Activated T-helper 9 cell treated with anti-CD3 and anti-CD28 coated beads, Interleukin-2, amount 50 U/mL, for 16 hours (primary cell): ENCODE results near the gene CARS1.

Experiments
- DNase-seq: peaks from one replicate; pipeline ENCODE4 v3.0.0-alpha.2; 2020; ENCODE audit warnings: low read depth

The CARS1 gene

GRCh38 chr11:3057069-3057963, at the start of gene CARS1:
Gene CARS1, minus strand, starts transcription at chr11:3057423. Its CDS starts 56 bp downstream, at chr11:3057367.
- peak; percentile 94 for DNase-seq

GRCh38 chr11:3105791-3106735, 48.8 kb upstream of the CARS1 start:
- no peak for DNase-seq

GRCh38 chr11:3104961-3105790, 48.0 kb upstream of the CARS1 start:
- no peak for DNase-seq

GRCh38 chr11:3104051-3104714, 47.0 kb upstream of the CARS1 start:
- DNase-seq, result no peak

GRCh38 chr11:3103076-3103475, 45.9 kb upstream of the CARS1 start:
- no peak for DNase-seq

GRCh38 chr11:3102641-3102921, 45.4 kb upstream of the CARS1 start:
- DNase-seq, result no peak

- no peak for DNase-seq
These were observed 44.9 kb upstream of the CARS1 start for GRCh38 chr11:3101921-3102640.

- DNase-seq, result no peak
These were observed 42.0 kb upstream of the CARS1 start for GRCh38 chr11:3099178-3099577.

- no peak for DNase-seq
These were observed 39.8 kb upstream of the CARS1 start for GRCh38 chr11:3096909-3097530.

- DNase-seq, result no peak
These were observed 38.6 kb upstream of the CARS1 start for GRCh38 chr11:3095712-3096361.

GRCh38 chr11:3094223-3094824, 37.1 kb upstream of the CARS1 start:
- no peak for DNase-seq

GRCh38 chr11:3093281-3094191, 36.3 kb upstream of the CARS1 start:
- no peak for DNase-seq

GRCh38 chr11:3092603-3093141, 35.4 kb upstream of the CARS1 start:
- no peak for DNase-seq

- peak; percentile 66 for DNase-seq
These were observed 34.8 kb upstream of the CARS1 start for GRCh38 chr11:3091846-3092602.

- DNase-seq, result no peak
These were observed 34.0 kb upstream of the CARS1 start for GRCh38 chr11:3091081-3091845.

GRCh38 chr11:3090096-3090901, 33.1 kb upstream of the CARS1 start:
- no peak for DNase-seq
